ENCODE measurements around the gene RAD17. TPM values are rescaled to one million over a fixed set of nuclear protein-coding genes. Genes with fewer than 3 reads are reported as not detected.

Gene RAD17
- total and polyA plus RNA-seq, 2 donors (not counting 3 experiments of a cell fraction or from before 2014, with no cell fraction given) = 10.1 to 18.4 TPM

GRCh38 chr5:69418554-69418953 is 48.9 kb downstream of the RAD17 start:
- Histone ChIP-seq H3K9me3 (replicated peaks; ENCODE audit: control insufficient read depth, insufficient read depth, low read length) (no peaks in the 10 kb centered on the region), H3K4me2 (ENCODE audit: insufficient read depth, low read length) (no peak overlapping the region), H3K27ac (ENCODE audit: insufficient read depth, low read depth, low read length) (no peak overlapping the region), H3K27me3 (ENCODE audit: control insufficient read depth in 2 of 2, insufficient read depth in 2 of 2, low read length in 2 of 2) (no peaks in the 10 kb centered on the region), H4K20me1 (replicated peaks; ENCODE audit: control insufficient read depth, extremely low read depth, insufficient read depth, low read length) (no peaks in the 10 kb centered on the region), H2AFZ (ENCODE audit: low read depth, low read length) (no peak overlapping the region), H3K79me2 (ENCODE audit: control insufficient read depth, insufficient read depth, low read length) (no peaks in the 10 kb centered on the region), H3K4me1 (ENCODE audit: control insufficient read depth, extremely low read depth, insufficient read depth, low read length) (peaks cover 5% of the 10 kb centered on the region), H3K9me1 (replicated peaks; ENCODE audit: control insufficient read depth, extremely low read depth, insufficient read depth, low read length) (no peaks in the 10 kb centered on the region), H3K9ac (replicated peaks; ENCODE audit: extremely low read depth, insufficient read depth, low read length) (no peak overlapping the region), H3K4me3 (replicated peaks in 1 of 3; ENCODE audit: insufficient read depth in 1 of 3, low read depth in 1 of 3, low read length in 3 of 3) (no peak overlapping the region), H3K36me3 (ENCODE audit: control insufficient read depth in 2 of 2, extremely low read depth in 1 of 2, insufficient read depth in 2 of 2, low read length in 2 of 2) (peaks cover 0 to 2% of the 10 kb centered on the region in 2 experiments)
- no peak for FAIRE-seq
- POLR2A ChIA-PET = no interaction called here
- intact Hi-C loops (cut with micrococcal nuclease) = loop anchor here (10.0 kb wide), 1 partner anchor 254 kb away; the partner anchor contains the start of gene CCNB1
- no peak for DNase-seq (ENCODE audit: low read depth, low spot score)
- dilution Hi-C loops (cut with MboI; ENCODE audit: extremely low pct_ligation_motif_present, low sequenced_read_pairs) = no loop called here
- no peak for TF ChIP-seq JUN (IDR thresholded peaks at IDR 0.05; ENCODE audit: borderline replicate concordance, insufficient read depth, insufficient read length, low read depth)
- TF ChIP-seq, protein P1, sequence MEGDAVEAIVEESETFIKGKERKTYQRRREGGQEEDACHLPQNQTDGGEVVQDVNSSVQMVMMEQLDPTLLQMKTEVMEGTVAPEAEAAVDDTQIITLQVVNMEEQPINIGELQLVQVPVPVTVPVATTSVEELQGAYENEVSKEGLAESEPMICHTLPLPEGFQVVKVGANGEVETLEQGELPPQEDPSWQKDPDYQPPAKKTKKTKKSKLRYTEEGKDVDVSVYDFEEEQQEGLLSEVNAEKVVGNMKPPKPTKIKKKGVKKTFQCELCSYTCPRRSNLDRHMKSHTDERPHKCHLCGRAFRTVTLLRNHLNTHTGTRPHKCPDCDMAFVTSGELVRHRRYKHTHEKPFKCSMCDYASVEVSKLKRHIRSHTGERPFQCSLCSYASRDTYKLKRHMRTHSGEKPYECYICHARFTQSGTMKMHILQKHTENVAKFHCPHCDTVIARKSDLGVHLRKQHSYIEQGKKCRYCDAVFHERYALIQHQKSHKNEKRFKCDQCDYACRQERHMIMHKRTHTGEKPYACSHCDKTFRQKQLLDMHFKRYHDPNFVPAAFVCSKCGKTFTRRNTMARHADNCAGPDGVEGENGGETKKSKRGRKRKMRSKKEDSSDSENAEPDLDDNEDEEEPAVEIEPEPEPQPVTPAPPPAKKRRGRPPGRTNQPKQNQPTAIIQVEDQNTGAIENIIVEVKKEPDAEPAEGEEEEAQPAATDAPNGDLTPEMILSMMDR (IDR thresholded peaks at IDR 0.05; ENCODE audit: extremely low read depth in 1 of 2, insufficient read depth in 1 of 2, low read depth in 1 of 2, low read length in 2 of 2) = no peak
- no peak for TF ChIP-seq FOS (IDR thresholded peaks at IDR 0.05; ENCODE audit: borderline replicate concordance, insufficient read depth, low read length)
- no peak for TF ChIP-seq POLR2AphosphoS5 (IDR thresholded peaks at IDR 0.05; ENCODE audit: insufficient read depth, low read depth, low read length)
- no peak for TF ChIP-seq POLR2A (IDR thresholded peaks at IDR 0.05; ENCODE audit: low read depth, low read length)
- no peak for TF ChIP-seq GATA2 (IDR thresholded peaks at IDR 0.05; ENCODE audit: insufficient read depth, insufficient read length, low read depth, low read length)
- no peak for TF ChIP-seq MAX (IDR thresholded peaks at IDR 0.05; ENCODE audit: insufficient read depth, insufficient read length)
- no peak for TF ChIP-seq EZH2 (IDR thresholded peaks at IDR 0.05; ENCODE audit: borderline replicate concordance, low read depth, low read length, severe bottlenecking)
- no peak for TF ChIP-seq MYC (IDR thresholded peaks at IDR 0.05; ENCODE audit: low read depth, low read length)
- BruUV-seq (replicated peaks) = no TSS peak
- CTCF ChIA-PET = no interaction called here

All from endothelial cell of umbilical vein (primary cell).